DND-41 (cell line): ENCODE results near the gene ADAT2.

ENCODE experiments used
- CTCF ChIP-seq: IDR thresholded peaks from 2 replicates; pipeline ENCODE4 v1.5.1; 2012; ENCODE audit warnings: borderline replicate concordance, low read length, moderate library complexity, mild to moderate bottlenecking; ENCODE audit not compliant: poor library complexity, severe bottlenecking; ENCODE audit errors: extremely low read depth
- EZH2 ChIP-seq: IDR thresholded peaks from 3 replicates; pipeline ENCODE4 v1.6.1; 2012; ENCODE audit warnings: borderline replicate concordance, low read depth, mild to moderate bottlenecking, moderate library complexity, low read length, inconsistent platforms; ENCODE audit not compliant: severe bottlenecking

- TF ChIP-seq CTCF, result no peak
- TF ChIP-seq EZH2, result no peak
These were observed 46.5 kb upstream of the ADAT2 start for GRCh38 chr6:143496974-143497373.
